Putamen (tissue), 1 donor: ENCODE measurements around the gene SND1.

Experiments used
- DNase-seq: peaks from one replicate; pipeline ENCODE4 v3.0.0-alpha.2; 2016; ENCODE audit warnings: low spot score

Gene SND1

GRCh38 chr7:127870231-127870907 is 218.4 kb downstream of the SND1 start:
- DNase-seq, result no peak

- no peak for DNase-seq
Observed at GRCh38 chr7:127871226-127871625, 219.2 kb downstream of the SND1 start.

GRCh38 chr7:127872122-127872521 is 220.1 kb downstream of the SND1 start:
- DNase-seq, result no peak

- DNase-seq, result no peak
Observed at GRCh38 chr7:127873151-127873550, 221.2 kb downstream of the SND1 start.

GRCh38 chr7:127873715-127874636 is 222.0 kb downstream of the SND1 start:
- no peak for DNase-seq

- no peak for DNase-seq
Observed at GRCh38 chr7:127874951-127875608, 223.1 kb downstream of the SND1 start.

GRCh38 chr7:127876393-127876792 is 224.4 kb downstream of the SND1 start:
- no peak for DNase-seq

GRCh38 chr7:127877951-127878350 is 226.0 kb downstream of the SND1 start:
- no peak for DNase-seq

- no peak for DNase-seq
Observed at GRCh38 chr7:127878791-127879190, 226.8 kb downstream of the SND1 start.

GRCh38 chr7:127879436-127879835 is 227.4 kb downstream of the SND1 start:
- DNase-seq, result no peak

GRCh38 chr7:127879942-127880341 is 227.9 kb downstream of the SND1 start:
- DNase-seq, result no peak

GRCh38 chr7:127880454-127880853 is 228.5 kb downstream of the SND1 start:
- DNase-seq, result no peak

GRCh38 chr7:127881564-127881963 is 229.6 kb downstream of the SND1 start:
- DNase-seq, result no peak

- no peak for DNase-seq
Observed at GRCh38 chr7:127882313-127882920, 230.4 kb downstream of the SND1 start.

GRCh38 chr7:127884066-127884559 is 232.1 kb downstream of the SND1 start:
- DNase-seq, result no peak

- DNase-seq, result no peak
Observed at GRCh38 chr7:127885222-127885772, 233.3 kb downstream of the SND1 start.

- DNase-seq, result no peak
Observed at GRCh38 chr7:127885843-127886242, 233.8 kb downstream of the SND1 start.

GRCh38 chr7:127886248-127886647 is 234.3 kb downstream of the SND1 start:
- DNase-seq, result no peak

GRCh38 chr7:127887096-127887495 is 235.1 kb downstream of the SND1 start:
- DNase-seq, result no peak

- DNase-seq, result no peak
Observed at GRCh38 chr7:127887631-127888030, 235.6 kb downstream of the SND1 start.

- no peak for DNase-seq
Observed at GRCh38 chr7:127888411-127888810, 236.4 kb downstream of the SND1 start.

GRCh38 chr7:127888825-127889224 is 236.8 kb downstream of the SND1 start:
- no peak for DNase-seq
